Thoracic aorta (tissue), 2 donors: ENCODE measurements around the gene EXOC3L4. TPM values are rescaled to one million over a fixed set of nuclear protein-coding genes. Genes with fewer than 3 reads are reported as not detected.

Source experiments
- ATAC-seq: fragments of 150-250 bp; one replicate; pipeline ENCODE4 v1.8.0; 2017; ENCODE audit warnings: low read depth; ENCODE audit not compliant: insufficient number of reproducible peaks, low FRiP score
- DNase-seq: peaks from one replicate; pipeline ENCODE4 v3.0.0-alpha.2; 2020; ENCODE audit warnings: low spot score
- H3K27ac ChIP-seq, 2 donors: fragments of 200-600 bp; sonication (generic); 1 replicate in 1 of 2; 2 replicates in 1 of 2; pipeline ENCODE4 v1.5.1; 2016; ENCODE audit warnings: mild to moderate bottlenecking in 2 of 2, moderate library complexity in 2 of 2
- H3K27me3 ChIP-seq: fragments of 200-600 bp; sonication (generic); replicated peaks from 2 replicates; pipeline ENCODE4 v1.6.0; 2016; ENCODE audit warnings: mild to moderate bottlenecking; ENCODE audit not compliant: insufficient read depth
- H3K36me3 ChIP-seq: fragments of 200-600 bp; sonication (generic); one replicate; pipeline ENCODE4 v1.5.1; 2016
- H3K4me1 ChIP-seq, 2 donors: fragments of 200-600 bp; sonication (generic); 1 replicate in 1 of 2; 2 replicates in 1 of 2; pipeline versions ENCODE4 v1.5.1 to v1.6.0; 2016; ENCODE audit warnings: low read depth in 2 of 2, mild to moderate bottlenecking in 1 of 2; ENCODE audit not compliant: control insufficient read depth in 1 of 2
- H3K4me3 ChIP-seq: fragments of 200-600 bp; sonication (generic); 2 replicates; pipeline ENCODE4 v1.5.1; 2016; ENCODE audit warnings: mild to moderate bottlenecking
- H3K9me3 ChIP-seq: fragments of 200-600 bp; sonication (generic); 2 replicates; pipeline ENCODE4 v1.5.1; 2016
- total RNA-seq, 2 donors: library from RNA; depleted of rRNA; stranded (reverse); fragments of >200 nt; gene quantifications; one replicate each; pipeline versions ENCODE4 v1.1.0 to v1.2.3, GENCODE V29; 2016
- TF ChIP-seq, protein P1 (sequence below): fragments of 200-600 bp; sonication (generic); IDR thresholded peaks from one replicate; pipeline ENCODE4 v1.5.1; 2019; ENCODE audit warnings: antibody characterized with exemption

The EXOC3L4 gene
- total RNA-seq, 2 donors from 2014 or later, result not detected

DNA sequence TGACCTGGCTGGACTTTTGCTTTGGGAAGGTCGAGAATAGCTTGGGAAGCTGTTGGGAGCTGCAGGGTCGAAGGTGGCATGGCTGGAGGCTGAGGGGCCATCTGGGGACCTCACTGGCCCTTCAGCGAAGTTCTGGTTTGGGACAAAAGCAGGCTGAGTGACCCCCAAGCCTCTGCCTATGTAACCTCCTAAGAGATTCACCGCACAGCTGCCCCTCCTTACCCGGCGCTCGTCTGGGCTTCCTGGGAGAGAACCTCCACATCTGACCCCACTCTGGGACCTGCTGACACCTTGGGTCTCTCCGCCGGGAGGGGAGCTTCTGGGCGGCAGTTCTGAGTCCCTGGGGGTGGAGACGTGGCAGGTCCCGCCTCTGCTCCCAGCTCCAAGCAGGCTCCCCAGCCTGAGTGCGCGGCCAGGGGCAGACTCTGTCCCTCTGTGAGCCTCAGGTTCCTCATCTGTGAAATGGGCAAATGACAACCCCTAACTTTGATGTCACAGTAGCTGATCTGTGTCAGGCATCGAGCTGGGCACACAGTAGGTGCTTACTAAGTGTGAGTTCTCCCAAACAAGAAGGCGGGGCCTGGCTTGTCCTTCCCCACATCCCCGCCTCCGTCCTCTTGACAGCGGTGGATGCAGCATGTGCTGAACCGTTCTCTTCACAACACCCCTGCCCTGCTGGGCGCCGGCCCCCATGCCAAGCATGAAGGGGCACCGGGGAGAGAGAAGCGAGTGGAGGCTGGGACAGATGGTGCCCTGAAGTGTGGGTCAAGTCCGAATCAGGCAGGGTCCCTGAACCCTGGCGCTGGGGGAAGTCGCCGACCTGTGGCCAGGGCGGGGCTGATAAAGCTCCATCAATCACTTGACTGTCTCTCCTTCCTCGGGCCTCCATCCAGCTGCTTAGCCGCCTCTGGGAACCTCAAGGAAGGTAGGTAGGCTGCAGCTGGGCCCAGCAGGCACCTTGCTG, 3.8 kb downstream of the EXOC3L4 start:
- TF ChIP-seq, protein P1, sequence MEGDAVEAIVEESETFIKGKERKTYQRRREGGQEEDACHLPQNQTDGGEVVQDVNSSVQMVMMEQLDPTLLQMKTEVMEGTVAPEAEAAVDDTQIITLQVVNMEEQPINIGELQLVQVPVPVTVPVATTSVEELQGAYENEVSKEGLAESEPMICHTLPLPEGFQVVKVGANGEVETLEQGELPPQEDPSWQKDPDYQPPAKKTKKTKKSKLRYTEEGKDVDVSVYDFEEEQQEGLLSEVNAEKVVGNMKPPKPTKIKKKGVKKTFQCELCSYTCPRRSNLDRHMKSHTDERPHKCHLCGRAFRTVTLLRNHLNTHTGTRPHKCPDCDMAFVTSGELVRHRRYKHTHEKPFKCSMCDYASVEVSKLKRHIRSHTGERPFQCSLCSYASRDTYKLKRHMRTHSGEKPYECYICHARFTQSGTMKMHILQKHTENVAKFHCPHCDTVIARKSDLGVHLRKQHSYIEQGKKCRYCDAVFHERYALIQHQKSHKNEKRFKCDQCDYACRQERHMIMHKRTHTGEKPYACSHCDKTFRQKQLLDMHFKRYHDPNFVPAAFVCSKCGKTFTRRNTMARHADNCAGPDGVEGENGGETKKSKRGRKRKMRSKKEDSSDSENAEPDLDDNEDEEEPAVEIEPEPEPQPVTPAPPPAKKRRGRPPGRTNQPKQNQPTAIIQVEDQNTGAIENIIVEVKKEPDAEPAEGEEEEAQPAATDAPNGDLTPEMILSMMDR, result no peak
- peaks cover 10% of the 10 kb centered on the region for H3K27me3 ChIP-seq
- DNase-seq (no peak), ATAC-seq (no peak)
- no peaks in the 10 kb centered on the region for H3K36me3 ChIP-seq
- peaks cover 0 to 8% of the 10 kb centered on the region in 2 donors for H3K4me1 ChIP-seq
- no peaks in the 10 kb centered on the region for H3K9me3 ChIP-seq
- H3K27ac ChIP-seq, result no peak overlapping the region
- H3K4me3 ChIP-seq, result no peak overlapping the region

DNA sequence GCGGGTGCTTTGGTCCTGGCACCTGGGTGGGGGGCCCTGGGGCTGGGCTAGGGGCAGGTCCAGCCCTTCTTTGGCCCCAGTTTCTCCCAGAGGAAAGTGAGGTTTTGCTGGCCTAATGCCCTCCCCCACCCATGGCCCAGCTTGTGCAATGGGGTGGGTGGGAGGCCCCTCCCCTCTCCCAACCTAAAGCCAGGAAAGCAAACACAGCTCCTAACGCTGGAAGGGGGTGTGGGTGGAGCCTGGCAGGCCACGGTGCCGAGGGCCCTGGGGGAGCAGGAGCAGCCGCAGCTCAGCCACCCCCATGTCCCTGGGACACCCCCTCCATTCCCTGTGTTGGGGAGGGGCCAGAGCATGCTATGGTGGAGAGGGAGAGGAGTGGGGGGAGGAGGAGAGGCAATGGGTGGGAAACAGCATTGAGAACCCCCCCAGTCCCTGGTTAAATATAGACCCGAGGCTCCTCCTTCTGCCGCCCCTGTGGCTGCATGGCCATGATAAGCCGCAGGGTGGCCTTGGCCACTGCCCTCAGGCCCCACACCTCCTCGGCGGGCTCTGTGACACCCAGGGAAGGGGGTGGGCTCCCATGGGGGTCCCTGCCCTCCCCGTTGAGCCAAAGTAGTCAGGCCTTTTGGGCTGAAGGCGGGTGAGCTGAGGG, 4.7 kb downstream of the EXOC3L4 start:
- Histone ChIP-seq H3K4me3 (no peak overlapping the region), H3K27me3 (peaks cover 11% of the 10 kb centered on the region), H3K4me1 (peaks cover 0 to 14% of the 10 kb centered on the region in 2 donors), H3K36me3 (no peaks in the 10 kb centered on the region), H3K9me3 (no peaks in the 10 kb centered on the region), H3K27ac (no peak overlapping the region)
- DNase-seq, result no peak
- TF ChIP-seq, protein P1, result no peak
- ATAC-seq, result no peak

DNA sequence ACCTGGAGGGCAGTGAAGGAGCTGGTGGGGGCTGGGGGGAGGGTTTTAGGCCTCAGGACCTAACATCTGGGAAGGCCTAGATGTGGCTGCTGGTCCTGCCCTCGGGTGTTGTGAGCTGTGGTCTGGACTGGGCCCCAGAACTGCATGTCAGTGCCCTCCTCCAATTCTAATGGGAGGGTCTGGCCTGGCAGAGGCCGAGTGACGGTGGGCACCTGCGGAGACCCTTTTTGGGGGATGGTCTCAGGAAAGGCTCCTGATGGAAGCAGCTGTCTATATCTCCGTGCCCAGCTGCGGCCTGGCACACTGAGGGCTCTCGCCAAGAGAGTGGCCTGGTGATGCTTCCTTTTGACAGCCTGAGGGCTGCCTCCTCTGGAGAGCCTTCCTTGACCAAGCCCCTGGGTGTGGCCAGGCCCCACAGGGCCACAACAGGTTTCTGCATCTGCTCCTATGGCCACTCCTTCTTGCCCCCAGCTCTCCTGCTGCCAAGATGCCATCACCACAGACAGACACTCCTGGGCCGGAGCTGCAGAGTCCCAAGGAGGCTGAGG, 5.3 kb downstream of the EXOC3L4 start:
- H3K4me3 ChIP-seq, result no peak overlapping the region
- DNase-seq (no peak), ATAC-seq (no peak)
- H3K4me1 ChIP-seq, result peaks cover 0 to 20% of the 10 kb centered on the region in 2 donors
- H3K9me3 ChIP-seq, result no peaks in the 10 kb centered on the region
- H3K27me3 ChIP-seq, result peaks cover 17% of the 10 kb centered on the region
- TF ChIP-seq, protein P1, result no peak
- H3K36me3 ChIP-seq, result no peaks in the 10 kb centered on the region
- no peak overlapping the region for H3K27ac ChIP-seq

DNA sequence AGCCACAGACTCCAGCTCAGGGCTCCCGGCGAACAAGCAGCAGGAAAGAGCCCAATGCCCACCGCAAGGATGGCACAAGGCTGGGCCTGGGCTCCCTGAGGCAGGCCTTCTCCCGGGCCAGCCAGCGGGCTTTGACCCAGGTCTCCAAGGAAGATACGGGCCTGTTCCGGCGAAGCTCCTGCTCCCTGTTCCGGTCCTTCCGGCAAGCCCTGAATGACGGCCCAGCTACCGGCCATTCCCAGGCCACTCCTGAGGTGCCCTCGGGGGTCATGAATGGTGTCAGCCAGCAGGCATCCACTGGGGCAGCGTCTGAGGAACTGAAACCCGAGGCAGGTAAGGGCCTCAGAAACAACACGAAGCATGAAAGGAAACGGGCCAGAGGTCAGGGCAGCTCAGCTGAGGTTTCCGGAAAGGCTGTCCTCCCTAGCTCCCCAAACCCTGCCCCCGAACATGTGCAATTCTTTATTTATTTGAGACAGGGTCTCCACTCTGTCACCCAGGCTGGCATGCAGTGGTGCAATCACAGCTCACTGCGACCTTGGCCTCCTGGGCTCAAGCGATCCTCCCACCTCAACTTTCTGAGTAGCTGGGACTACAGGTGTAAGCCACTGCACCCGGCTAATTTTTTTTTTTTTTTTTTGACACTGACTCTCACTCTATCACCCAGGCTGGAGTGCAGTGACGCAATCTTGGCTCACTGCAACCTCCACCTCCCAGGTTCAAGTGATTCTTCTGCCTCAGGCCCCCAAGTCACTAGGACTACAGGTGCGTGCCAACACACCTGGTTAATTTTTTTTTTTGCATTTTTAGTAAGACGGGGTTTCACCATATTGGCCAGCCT, 6.0 kb downstream of the EXOC3L4 start:
- ATAC-seq, result no peak
- Histone ChIP-seq H3K4me3 (no peak overlapping the region), H3K9me3 (no peaks in the 10 kb centered on the region), H3K27ac (no peak overlapping the region), H3K27me3 (peaks cover 19% of the 10 kb centered on the region), H3K4me1 (peaks cover 0 to 24% of the 10 kb centered on the region in 2 donors), H3K36me3 (no peaks in the 10 kb centered on the region)
- TF ChIP-seq, protein P1, result no peak
- no peak for DNase-seq
